Naive B cell (primary cell): ENCODE measurements around the gene WBP1. TPM values are rescaled to one million over a fixed set of nuclear protein-coding genes. Genes with fewer than 3 reads are reported as not detected.

Experiments used
- ATAC-seq, 2 donors: fragments of 150-1000 bp; cut with Tn5 transposase; 2 replicates each; pipeline ENCODE4 v1.10.0; 2021; ENCODE audit warnings: low read depth in 2 of 2, mild to moderate bottlenecking in 2 of 2, moderate library complexity in 2 of 2
- DNase-seq: peaks from one replicate; pipeline ENCODE4 v3.0.0; 2022
- H3K27ac Mint-ChIP-seq, 6 donors: one replicate each; pipeline ENCODE4 v1.8.0; 2020 to 2022; ENCODE audit warnings: mild to moderate bottlenecking in 6 of 6, mixed read lengths in 6 of 6, moderate library complexity in 5 of 6, inconsistent platforms in 2 of 6
- H3K27me3 Mint-ChIP-seq, 3 donors: one replicate each; pipeline ENCODE4 v1.8.0; 2021 to 2022; ENCODE audit warnings: mixed read lengths in 3 of 3, mild to moderate bottlenecking in 1 of 3
- H3K36me3 Mint-ChIP-seq, 2 donors: one replicate each; pipeline ENCODE4 v1.8.0; 2020 to 2022; ENCODE audit warnings: mixed read lengths in 2 of 2, inconsistent platforms in 1 of 2, mild to moderate bottlenecking in 1 of 2
- H3K4me1 Mint-ChIP-seq, 3 donors: one replicate each; pipeline ENCODE4 v1.8.0; 2020 to 2022; ENCODE audit warnings: mixed read lengths in 3 of 3, inconsistent platforms in 1 of 3, mild to moderate bottlenecking in 1 of 3, moderate library complexity in 1 of 3
- H3K4me3 Mint-ChIP-seq, 8 donors: one replicate each; pipeline ENCODE4 v1.8.0; 2020 to 2022; ENCODE audit warnings: mild to moderate bottlenecking in 8 of 8, mixed read lengths in 8 of 8, moderate library complexity in 8 of 8, inconsistent platforms in 2 of 8
- H3K9me3 Mint-ChIP-seq, 7 donors: one replicate each; pipeline ENCODE4 v1.8.0; 2020 to 2022; ENCODE audit warnings: mixed read lengths in 7 of 7, mild to moderate bottlenecking in 5 of 7, inconsistent platforms in 2 of 7, moderate library complexity in 1 of 7
- polyA plus RNA-seq, 6 donors: library from polyadenylated mRNA; unstranded; fragments of 300-500 nt; fragmentation: Illumina TruSeq; gene quantifications; one replicate each; pipeline ENCODE4 v1.2.3, GENCODE V29; 2021; ENCODE audit warnings: low read depth in 6 of 6

WBP1 gene
- polyA plus RNA-seq, 6 donors from 2014 or later, result 30.0 to 46.1 (median 41.3) TPM

DNA sequence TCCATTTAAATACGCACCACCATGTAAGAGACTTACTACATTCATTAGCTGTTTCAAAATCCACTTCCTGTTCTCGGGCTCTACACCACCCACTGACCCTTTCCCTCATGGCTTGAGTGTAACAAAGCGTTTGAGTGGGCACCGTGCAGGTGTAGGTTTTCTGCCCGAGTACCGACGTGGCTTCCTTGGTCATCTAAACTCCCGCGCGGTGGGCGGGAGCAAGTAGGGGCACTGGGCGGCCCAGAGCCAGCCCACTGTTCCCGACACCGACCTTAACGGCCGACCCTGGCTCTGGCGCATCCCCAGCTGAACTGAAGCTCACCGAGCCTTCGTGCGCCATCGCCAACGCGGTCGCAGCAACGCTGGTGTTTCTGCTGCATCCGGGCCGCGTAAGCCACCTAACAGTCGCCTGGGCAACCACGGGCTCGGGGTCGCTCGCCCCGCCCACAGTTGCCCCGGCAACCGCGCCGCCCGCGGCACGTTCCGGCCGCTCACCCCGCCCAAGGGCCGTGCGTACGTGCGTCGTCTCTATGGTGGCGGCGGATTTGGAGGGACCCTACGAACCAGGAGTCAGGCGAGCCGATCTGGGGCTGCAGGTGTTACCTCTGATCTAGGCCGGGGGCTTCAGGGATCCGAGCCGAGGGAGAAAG lies 36.9 kb upstream of the WBP1 start, which contains the start of the genes C2orf81 and WDR54:
Gene C2orf81 (minus strand): TSS at position 399 of the 650 bp plus-strand sequence. CDS start 59 bp downstream, at position 340.
Gene WDR54 (plus strand): TSS at position 510 of the 650 bp plus-strand sequence. CDS start 424 bp downstream, outside the sequence.
- peak within 1 kb of the TSS; percentile 94 to 100 (median 98) for H3K4me3 Mint-ChIP-seq
- H3K27ac Mint-ChIP-seq, result peak within 1 kb of the TSS; percentile 95 to 100 (median 100)
- DNase-seq, result peak; percentile 97
- peak; percentile 87 to 88 for ATAC-seq
- H3K4me1 Mint-ChIP-seq, result peaks cover 29 to 64% (median 38%) of the 10 kb centered on the region in 3 donors
- no peaks in the 10 kb centered on the region for H3K36me3 Mint-ChIP-seq
- H3K9me3 Mint-ChIP-seq, result no peaks in the 10 kb centered on the region
- H3K27me3 Mint-ChIP-seq, result no peaks in the 10 kb centered on the region

DNA sequence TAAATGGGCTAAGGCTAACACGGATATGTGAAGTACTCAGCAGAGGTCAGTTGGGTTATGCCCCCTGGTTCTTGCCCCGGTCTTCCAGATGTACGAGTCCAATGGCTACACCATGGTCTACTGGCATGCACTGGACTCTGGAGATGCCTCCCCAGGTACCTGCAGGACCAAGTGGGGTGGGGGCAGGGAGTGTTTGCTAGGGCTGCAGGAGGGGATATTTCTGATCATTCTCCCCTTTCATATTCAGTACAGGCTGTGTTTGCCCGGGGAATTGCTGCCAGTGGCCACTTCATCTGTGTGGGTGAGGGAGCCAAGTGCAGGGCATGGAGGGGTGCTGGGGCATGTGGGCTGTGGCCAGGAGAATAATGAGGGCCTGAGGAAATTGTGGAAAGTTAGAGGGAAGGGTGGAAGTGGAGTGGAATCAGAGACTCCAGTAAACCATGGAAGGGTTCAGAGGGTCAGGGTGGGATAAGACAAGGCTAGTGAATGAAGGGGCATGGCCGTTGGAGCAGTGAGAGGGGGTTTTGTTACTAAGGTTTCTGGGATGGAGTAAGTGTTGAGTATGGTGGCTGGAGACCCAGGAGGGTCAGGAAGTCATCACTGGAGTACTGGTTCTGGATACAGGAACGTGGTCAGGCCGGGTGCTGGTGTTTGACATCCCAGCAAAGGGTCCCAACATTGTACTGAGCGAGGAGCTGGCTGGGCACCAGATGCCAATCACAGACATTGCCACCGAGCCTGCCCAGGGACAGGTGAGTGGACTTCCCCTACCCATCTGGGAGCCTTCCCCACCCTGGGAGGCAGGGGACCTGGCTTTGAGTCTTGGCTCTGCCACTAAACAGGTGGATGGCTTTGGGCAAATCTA lies 34.8 kb upstream of the WBP1 start:
- H3K27me3 Mint-ChIP-seq, result no peaks in the 10 kb centered on the region
- ATAC-seq (no peak), DNase-seq (no peak)
- H3K4me1 Mint-ChIP-seq, result peaks cover 22 to 46% (median 23%) of the 10 kb centered on the region in 3 donors
- H3K27ac Mint-ChIP-seq, result peak overlapping the region in 5 of 6 donors; percentile 80 to 100 (median 95)
- H3K36me3 Mint-ChIP-seq, result no peaks in the 10 kb centered on the region
- H3K9me3 Mint-ChIP-seq, result no peaks in the 10 kb centered on the region
- peak overlapping the region; percentile 61 to 100 (median 98) for H3K4me3 Mint-ChIP-seq

DNA sequence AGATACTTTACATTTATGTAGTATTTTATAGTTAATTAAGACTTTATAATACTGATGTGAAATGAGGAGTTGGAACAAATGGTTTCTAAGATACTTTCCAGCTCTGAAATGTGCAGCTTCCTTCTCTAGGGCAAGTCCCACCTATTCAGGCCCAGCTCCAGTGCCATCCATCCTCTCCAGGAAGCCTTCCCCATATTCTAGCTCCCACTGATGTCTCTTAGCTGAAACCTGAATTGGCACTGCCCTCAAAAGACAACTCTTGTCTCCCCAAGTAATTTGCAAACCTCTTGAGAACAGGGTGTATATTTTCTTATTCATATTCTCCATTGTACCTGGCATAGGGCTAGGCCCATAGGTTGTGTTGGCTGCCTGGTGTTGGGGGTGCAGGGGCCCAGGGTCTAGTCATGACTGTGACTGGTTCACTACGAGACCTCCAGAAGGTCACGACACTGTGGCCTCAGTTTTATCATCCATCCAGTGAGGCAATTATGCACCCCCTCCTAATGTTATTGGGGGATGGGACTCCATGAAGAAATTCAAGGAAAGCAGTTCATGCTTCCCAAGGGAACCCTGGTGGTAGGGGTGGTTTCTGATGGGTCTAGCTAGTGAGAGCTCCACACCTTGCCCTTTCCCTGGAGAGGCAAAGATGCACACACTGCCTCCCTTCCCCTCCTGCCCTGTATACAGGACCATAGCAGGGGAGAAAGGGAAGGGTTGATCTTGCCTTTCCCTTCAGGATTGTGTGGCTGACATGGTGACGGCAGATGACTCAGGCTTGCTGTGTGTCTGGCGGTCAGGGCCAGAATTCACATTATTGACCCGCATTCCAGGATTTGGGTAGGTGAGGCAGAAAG lies 33.9 kb upstream of the WBP1 start:
- H3K4me1 Mint-ChIP-seq, result peaks cover 19 to 38% (median 23%) of the 10 kb centered on the region in 3 donors
- peak overlapping the region in 2 of 8 donors; percentile 35 to 73 for H3K4me3 Mint-ChIP-seq
- ATAC-seq (no peak), DNase-seq (no peak)
- no peaks in the 10 kb centered on the region for H3K9me3 Mint-ChIP-seq
- peak overlapping the region in 1 of 6 donors; percentile 73 for H3K27ac Mint-ChIP-seq
- H3K27me3 Mint-ChIP-seq, result no peaks in the 10 kb centered on the region
- H3K36me3 Mint-ChIP-seq, result no peaks in the 10 kb centered on the region

DNA sequence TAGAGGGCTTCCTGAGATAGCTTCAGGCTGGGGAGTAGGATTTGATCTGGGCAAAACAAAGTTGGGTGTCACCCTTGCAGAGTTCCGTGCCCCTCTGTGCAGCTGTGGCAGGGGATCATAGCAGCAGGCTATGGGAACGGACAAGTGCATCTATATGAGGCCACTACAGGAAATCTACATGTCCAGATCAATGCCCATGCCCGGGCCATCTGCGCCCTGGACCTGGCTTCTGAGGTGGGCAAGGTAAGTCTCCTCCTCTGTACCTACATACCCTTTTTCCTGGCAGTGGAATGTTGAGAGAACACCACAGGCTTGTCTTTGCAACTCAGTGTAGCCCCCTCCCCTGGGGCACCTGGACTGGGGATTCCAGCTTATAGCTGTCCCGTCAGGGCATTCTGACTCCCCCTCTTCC lies 33.2 kb upstream of the WBP1 start:
- peak overlapping the region in 2 of 8 donors; percentile 20 to 35 for H3K4me3 Mint-ChIP-seq

DNA sequence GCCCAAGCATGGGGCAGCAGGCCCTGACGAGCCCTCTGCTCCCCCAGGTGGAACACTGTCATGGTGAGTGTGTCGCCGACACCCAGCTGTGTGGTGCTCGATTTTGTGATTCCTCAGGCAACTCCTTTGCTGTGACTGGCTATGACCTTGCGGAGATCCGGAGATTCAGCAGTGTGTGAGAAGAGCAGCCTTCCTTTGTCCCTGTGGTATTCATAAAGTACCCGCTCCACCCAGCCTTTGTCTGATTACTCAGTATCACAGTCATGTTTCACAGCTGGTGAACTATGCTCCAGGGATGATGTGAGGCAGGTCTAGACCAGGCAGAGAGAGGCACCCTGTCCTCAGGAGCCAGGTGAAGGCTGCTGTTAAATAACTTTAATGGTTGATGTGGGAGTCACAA lies 32.7 kb upstream of the WBP1 start:
- no peak for DNase-seq
- ATAC-seq, result no peak
- Mint-ChIP-seq H3K27me3 (no peaks in the 10 kb centered on the region), H3K36me3 (no peaks in the 10 kb centered on the region), H3K4me1 (peaks cover 14 to 27% (median 14%) of the 10 kb centered on the region in 3 donors), H3K27ac (peak overlapping the region in 2 of 6 donors; percentile 15 to 49), H3K9me3 (no peaks in the 10 kb centered on the region), H3K4me3 (peak overlapping the region in 1 of 8 donors; percentile 35)

More for the DNA sequence above, 33.2 kb upstream of the WBP1 start:
- no peaks in the 10 kb centered on the region for H3K36me3 Mint-ChIP-seq
- H3K4me1 Mint-ChIP-seq, result peaks cover 19 to 32% (median 19%) of the 10 kb centered on the region in 3 donors
- H3K27me3 Mint-ChIP-seq, result no peaks in the 10 kb centered on the region
- no peaks in the 10 kb centered on the region for H3K9me3 Mint-ChIP-seq
- peak overlapping the region in 2 of 6 donors; percentile 8 to 12 for H3K27ac Mint-ChIP-seq
- ATAC-seq (no peak), DNase-seq (no peak)

DNA sequence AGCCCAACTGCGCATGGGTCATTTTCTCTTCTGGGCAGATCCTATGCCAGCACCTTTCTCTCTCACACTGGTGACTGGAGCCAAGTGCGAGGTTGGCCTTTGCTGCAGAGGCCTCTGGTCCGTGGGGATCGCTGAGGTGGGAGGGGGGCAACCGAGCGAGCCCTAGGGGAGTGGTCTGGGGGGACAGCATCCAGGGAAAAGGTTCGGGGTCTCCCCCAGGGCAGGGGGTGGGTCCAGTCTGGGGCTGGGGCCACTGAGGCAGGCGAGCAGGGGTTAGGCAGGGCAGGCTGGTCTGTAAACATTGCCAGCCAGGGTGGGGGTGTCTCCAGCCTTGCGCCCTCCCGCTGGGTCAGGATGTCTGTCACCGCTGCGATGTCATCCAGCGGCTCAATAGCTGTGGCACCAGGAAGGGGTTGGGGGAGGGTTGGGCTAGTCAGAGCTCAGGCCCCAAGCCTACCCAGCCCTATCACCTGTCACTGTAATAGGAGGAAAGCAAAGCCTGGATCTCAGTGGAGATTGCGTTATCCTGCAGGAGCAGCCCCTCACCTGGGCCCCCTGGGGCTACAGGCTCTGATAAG lies 32.0 kb upstream of the WBP1 start:
- Mint-ChIP-seq H3K9me3 (no peaks in the 10 kb centered on the region), H3K27me3 (no peaks in the 10 kb centered on the region), H3K4me1 (peaks cover 8 to 19% (median 9%) of the 10 kb centered on the region in 3 donors), H3K4me3 (no peak overlapping the region), H3K36me3 (no peaks in the 10 kb centered on the region), H3K27ac (peak overlapping the region in 1 of 6 donors; percentile 83)
- ATAC-seq (no peak), DNase-seq (no peak)

DNA sequence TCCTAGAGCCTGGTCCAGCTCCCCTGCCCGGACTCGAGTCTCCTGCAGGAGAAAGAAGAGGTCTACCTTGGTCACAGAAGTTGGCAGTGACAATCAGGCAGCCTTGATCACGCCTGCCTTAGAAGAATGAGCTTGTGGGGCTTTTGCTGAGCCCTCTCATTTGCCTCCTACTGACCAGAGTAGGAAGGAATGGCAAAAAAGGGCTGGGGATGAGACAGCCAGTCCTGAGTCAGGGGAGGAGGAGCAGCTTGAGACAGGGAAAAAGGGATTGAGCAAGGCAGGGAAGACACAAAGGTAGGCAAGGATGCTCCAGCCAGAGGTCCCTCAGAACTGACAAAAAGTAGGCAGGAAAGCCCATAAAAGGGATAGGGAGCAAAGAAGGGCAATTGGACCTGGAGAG lies 30.7 kb upstream of the WBP1 start:
- DNase-seq (no peak), ATAC-seq (no peak)
- Mint-ChIP-seq H3K9me3 (no peaks in the 10 kb centered on the region), H3K4me3 (peak overlapping the region in 1 of 8 donors; percentile 41), H3K27ac (peak overlapping the region in 2 of 6 donors; percentile 60 to 96), H3K4me1 (peaks cover 0 to 10% (median 9%) of the 10 kb centered on the region in 3 donors), H3K27me3 (no peaks in the 10 kb centered on the region), H3K36me3 (no peaks in the 10 kb centered on the region)

DNA sequence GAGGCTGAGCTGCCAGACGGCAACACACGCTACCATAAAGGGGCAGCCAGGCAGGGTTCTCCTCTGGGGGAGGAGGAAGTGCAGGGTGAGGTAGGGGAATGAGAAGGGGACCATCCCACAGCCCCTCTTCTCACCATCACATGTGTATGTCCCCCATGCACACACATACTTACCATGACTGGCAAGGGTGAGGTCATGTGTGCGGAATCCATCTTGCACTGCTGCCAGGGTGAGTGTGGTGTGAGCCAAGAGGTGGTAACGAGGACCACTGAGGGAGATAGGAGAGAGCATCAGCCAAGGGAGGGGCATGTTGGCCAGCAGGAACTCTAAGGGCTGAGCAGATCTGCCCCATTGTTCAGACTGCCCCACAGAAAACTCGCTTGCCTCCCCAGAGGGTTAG lies 29.6 kb upstream of the WBP1 start:
- H3K27me3 Mint-ChIP-seq, result no peaks in the 10 kb centered on the region
- no peak for ATAC-seq
- no peak overlapping the region for H3K27ac Mint-ChIP-seq
- no peaks in the 10 kb centered on the region for H3K9me3 Mint-ChIP-seq
- H3K4me3 Mint-ChIP-seq, result peak overlapping the region in 1 of 8 donors; percentile 41
- DNase-seq, result no peak
- peaks cover 0 to 4% (median 0%) of the 10 kb centered on the region in 3 donors for H3K4me1 Mint-ChIP-seq
- H3K36me3 Mint-ChIP-seq, result no peaks in the 10 kb centered on the region

DNA sequence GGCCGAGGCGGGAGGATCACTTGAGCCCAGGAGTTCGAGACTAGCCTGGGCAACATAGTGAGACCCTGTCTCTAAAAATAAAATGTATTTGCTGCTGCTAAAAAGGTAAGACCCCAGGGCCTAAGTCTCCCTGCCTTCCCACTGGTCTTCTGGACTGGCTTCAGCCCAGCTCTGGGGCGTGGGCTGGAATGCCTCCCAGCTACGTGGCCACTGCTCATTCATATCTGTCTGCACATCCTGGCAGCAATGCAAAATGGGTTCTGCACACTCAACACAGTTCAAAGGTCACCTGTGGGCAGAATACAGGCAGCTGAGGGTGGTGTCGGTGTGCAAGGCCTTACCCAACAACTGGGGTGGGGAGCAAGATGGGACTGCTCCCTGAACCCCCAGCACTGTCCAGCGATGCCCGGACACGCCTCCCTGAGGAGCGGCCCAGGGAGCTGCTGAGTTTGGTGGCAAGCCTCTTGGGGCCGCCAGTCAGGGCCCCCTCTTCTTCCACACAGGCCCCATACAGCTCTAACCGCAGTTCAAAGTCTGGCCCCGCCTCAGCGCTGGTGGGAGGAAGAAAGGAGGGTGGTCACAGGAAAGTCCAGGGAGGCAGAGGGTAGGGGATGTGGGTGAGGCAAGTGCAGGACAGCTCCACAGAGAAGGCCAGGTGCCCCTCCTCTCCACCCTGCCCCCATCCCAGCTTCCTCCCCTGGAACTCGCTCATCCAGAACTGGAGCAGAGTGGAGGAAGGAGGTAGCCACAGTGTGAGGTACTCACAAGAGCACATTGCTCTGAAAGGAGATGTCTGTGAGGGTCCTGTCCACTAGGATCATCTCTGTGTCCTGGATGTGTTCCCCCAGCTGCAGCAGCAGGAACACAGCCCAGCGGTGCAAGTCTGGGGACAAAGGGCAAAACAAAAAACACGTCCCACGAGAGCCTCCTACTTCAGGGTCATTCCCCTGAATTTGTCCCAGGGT lies 28.5 kb upstream of the WBP1 start:
- peaks cover 0 to 4% (median 0%) of the 10 kb centered on the region in 3 donors for H3K4me1 Mint-ChIP-seq
- H3K27me3 Mint-ChIP-seq, result no peaks in the 10 kb centered on the region
- no peak overlapping the region for H3K4me3 Mint-ChIP-seq
- peak overlapping the region in 1 of 6 donors; percentile 6 for H3K27ac Mint-ChIP-seq
- DNase-seq, result no peak
- ATAC-seq, result no peak
- no peaks in the 10 kb centered on the region for H3K36me3 Mint-ChIP-seq
- no peaks in the 10 kb centered on the region for H3K9me3 Mint-ChIP-seq

DNA sequence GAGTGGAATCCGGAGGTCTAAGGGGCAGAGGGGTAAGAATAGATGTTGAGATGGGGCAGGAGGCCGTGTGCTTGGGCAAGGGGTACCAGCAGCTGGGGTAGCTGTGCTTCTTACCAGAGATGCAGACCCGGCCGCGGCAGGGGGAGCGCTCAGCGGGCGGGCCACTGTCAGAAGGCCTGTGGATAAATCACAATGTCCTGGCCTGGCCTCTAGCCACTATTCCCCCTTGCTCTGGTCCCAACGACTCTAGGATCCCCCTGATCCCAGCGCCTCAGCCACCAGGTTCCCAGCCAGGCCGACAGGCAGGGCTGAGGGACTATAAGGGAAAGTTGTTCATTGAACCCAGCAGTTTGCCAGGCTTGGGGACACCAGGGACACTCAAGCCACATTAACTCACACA lies 27.7 kb upstream of the WBP1 start:
- Mint-ChIP-seq H3K36me3 (no peaks in the 10 kb centered on the region), H3K4me1 (peaks cover 0 to 4% (median 0%) of the 10 kb centered on the region in 3 donors), H3K4me3 (no peak overlapping the region), H3K27me3 (no peaks in the 10 kb centered on the region), H3K9me3 (no peaks in the 10 kb centered on the region), H3K27ac (peak overlapping the region in 1 of 6 donors; percentile 19)
- DNase-seq, result no peak
- no peak for ATAC-seq

DNA sequence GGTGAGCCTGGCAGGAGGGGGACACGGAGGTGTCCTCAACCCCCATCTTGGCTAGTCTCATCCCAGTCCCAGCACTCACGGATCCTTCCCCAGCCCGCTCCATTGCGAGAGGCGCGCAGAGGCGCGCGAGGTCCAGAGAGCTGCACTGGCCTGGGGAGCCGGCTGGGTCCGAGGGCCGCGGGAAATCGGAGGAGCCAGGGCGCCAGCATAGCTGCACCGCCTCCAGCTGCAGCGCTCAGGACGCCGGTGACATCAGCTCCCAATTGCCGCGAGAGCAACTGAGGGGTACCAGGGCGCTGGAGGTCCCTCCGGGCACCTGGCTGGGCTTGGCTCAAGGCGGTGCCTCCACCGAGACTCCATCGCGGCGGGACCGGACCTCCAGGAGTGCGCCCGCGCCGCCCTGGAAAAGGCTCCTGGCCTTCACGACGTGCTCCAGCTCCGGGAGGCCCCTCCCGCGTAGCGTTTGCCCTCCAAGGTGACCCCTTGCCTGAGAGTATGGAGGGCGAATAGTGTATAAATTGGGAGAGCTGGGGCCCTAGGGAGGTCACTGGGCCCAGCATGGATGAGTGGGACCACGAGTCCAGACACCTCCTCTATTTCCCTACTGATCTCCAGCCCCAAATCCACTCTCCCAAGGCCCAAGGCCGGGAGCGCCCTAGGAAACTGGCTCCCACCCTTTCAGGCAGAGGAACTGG lies 22.0 kb upstream of the WBP1 start:
- DNase-seq (no peak), ATAC-seq (no peak)
- no peaks in the 10 kb centered on the region for H3K36me3 Mint-ChIP-seq
- H3K27me3 Mint-ChIP-seq, result peaks cover 0 to 12% (median 0%) of the 10 kb centered on the region in 3 donors
- H3K4me1 Mint-ChIP-seq, result peaks cover 20 to 40% (median 35%) of the 10 kb centered on the region in 3 donors
- peak overlapping the region in 2 of 6 donors; percentile 25 to 89 for H3K27ac Mint-ChIP-seq
- no peak overlapping the region for H3K4me3 Mint-ChIP-seq
- H3K9me3 Mint-ChIP-seq, result no peaks in the 10 kb centered on the region
